ENCODE measurements around the gene STAT5A.
A peak's percentile ranks its signal among the peaks of the same experiment; 100 is the strongest.

The STAT5A gene

DNA sequence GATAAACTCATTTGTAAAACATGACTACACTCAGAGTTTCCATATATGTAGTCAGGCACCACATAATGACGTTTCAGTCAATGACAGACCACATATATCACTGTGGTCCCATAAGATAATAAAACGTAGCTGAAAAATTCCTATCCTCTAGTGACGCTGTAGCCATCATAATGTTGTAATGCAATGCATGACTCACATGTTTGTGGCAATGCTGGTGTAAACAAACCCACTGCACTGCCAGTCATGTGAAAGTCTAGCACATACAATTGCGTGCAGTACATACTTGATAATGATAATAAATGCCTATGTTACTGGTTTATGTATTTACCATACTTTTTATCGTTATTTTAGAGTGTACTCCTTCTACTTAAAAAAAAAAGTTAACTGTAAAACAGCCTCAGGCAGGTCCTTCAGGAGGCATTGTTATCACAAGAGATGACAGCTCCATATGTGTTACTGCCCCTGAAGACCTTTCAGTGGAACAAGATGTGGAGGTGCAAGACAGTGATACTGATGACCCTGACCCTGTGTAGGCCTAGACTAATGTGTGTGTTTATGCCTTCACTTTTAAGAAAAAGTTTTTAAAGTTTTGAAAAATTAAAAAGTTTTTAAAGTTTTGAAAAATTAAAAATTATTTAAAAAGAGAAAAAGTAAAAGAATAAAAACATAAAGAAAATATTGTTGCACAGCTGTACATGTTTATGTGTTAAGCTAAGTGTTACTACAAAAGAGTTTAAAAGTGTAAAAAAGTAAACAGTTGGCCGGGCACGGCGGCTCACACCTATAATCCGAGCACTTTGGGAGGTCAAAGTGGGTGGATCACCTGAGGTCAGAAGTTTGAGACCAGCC lies 21.2 kb upstream of the STAT5A start:
- DNase-seq = no peak
- intact Hi-C loops (cut with DNase I) = no loop called here

GRCh38 chr17:42268236-42268635 lies 20.1 kb upstream of the STAT5A start:
- intact Hi-C loops (cut with DNase I) = no loop called here
- no peak for DNase-seq

DNA sequence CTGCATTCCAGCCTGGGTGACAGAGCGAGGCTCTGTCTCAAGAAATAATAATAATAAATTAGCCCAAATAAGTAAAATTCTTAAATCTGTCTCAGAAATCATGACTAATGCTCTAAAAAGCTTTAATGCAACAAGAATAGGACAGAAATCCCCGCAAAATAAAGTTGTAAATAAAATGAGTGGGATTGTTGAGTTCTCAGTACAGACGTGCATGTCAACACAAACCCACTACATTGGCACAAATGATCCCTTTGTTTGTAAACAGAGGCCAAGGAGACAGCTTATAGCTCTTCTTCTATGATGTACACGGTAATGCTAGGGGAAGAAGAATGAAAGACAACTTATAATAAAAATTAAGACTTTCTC lies 18.1 kb upstream of the STAT5A start:
- no peak for DNase-seq
- intact Hi-C loops (cut with DNase I) = no loop called here

DNA sequence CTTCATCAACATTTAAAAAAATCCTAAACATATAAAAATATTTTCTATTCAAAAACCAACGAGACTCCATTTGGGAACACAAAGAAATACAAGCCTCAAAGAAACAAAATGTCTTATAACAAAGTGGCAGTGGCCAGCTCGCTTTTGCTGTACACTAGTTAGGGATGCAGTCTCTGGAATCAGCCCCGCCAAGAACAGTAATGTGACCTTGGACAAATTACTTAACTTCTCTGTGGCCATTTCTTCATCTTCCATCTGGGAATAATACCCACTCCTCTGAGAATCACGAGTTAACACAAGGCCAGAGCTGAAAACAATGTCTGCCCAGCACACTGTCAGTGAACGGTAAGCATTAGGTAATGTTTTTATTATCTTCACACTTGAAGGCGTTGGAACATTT lies 17.7 kb upstream of the STAT5A start:
- DNase-seq = no peak
- intact Hi-C loops (cut with DNase I) = no loop called here

DNA sequence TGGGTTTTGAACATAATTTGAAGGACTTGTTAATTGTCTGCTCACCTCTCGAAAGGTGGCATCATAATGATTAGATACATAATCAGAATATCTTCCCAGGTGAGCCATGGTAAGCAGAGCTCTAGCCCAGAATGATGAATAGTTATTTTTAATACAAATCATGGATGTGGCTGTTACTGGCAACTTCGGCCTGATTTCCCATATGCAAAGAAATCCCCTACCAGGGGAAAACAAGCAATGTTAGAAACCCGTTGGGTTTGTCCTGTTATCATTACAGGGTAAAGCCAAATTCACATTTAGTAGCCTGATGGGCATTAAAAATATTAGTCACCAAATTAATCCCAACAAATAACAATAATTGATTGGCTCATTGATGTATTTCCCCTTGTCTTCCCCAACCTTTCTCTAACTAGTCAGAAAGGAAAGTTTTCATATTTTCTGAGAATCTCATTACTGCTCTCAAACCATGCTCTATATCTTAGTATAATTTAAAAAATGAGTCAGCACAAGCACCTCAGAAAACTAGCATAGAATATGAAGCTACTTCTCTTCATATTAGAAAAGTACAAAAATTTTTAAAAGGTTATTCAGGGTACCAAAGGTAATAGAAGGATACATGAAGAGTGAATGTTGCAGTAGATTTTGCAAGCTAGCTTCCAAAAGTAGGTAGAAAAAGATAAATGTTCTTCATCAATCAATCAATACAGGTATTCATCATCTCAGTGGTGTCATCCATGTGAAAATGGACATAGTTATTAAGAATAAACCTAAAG lies 17.1 kb upstream of the STAT5A start:
- no peak for DNase-seq
- intact Hi-C loops (cut with DNase I) = no loop called here

DNA sequence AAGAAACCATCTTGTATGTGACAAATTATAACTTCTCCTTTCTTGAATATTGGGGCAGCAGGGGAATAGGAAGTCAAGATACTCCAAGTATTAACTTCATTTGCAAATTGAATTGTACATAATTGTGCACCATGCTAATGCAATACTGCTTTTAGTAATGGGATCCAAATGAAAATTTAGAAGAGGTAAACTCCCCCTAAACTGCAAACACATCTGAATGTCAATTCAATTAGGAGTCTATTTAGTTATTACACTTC lies 16.6 kb upstream of the STAT5A start:
- no peak for DNase-seq
- intact Hi-C loops (cut with DNase I) = no loop called here

DNA sequence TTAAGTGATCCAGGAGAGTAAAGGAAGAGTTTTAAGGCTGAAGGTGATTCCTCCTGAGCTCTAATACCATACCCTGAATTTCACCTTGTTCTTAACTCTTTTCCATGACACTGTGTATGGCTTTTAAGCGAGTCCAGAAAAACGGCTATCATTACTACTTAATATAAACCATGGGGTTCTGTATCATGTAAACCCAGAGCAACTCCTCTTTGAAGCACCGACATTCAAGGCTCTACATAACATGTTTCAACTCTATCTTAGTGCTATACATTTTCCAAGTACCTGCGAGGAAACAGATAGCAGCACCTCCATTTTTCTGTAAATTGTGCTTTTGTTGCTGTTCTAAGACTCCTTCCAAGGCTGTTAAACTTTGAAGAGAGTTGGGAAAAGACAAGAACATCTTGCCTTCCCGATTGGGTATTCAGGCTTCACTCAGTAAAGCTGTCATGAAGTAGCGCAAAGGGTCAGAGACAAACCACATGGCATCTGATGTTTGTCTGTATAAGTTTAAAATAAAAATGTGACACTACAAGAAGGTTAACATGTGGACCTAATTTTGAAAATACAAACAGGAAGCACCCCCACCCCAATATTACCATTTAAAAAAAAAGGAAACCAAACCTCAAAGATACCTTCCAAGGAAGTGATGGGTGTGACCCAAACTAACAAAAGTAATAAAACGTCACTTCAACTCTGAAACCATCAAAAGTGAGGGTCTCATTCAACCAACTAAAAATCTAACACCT lies 16.0 kb upstream of the STAT5A start:
- intact Hi-C loops (cut with DNase I) = no loop called here
- no peak for DNase-seq

DNA sequence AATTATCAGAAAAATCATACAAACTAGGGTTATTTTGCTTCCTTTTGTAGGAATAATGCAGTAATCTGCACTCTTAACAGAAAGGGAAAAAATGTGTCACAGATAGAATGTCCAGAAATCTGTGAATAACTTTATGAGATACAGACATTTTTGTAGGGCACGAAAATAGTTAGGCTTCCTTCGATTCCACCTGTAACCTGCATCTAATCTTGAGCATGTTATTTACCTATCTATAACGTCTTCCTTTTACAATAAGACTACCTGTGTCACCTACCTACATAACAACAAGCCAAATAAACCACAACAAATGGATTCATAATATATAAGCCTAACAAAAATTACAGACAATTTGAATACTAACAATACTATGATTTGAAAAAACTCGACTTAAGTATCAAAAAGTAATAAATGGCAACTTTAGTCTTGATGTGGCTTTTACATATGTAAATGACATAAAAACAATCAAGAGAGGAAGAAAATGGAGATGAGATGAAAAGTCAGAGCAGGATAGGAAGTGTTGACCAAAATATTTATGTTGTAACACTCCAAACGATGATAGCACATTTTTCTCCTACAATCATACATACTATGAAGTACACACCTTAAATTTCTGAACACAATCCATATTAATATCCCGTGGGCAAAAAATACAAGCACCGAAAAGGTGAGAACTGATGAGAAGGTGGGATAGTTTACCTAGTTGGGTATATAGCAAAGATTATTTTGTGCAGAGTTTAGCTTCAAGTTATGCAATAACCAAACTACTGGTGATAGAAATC lies 14.6 kb upstream of the STAT5A start:
- intact Hi-C loops (cut with DNase I) = no loop called here
- no peak for DNase-seq

DNA sequence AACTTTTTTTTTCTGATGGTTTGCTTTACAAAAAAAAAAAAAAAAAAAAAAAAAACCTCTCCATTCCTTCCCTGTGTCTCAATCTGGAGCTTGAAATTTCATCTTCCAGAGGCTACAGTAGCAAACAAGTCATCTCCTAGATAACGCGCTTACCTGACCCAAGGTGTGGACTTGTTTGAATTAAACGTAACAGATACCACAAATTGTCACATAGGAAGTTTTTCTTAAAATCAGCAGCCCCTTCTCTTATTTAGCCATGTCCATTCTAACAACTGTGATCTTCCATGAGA lies 14.1 kb upstream of the STAT5A start:
- DNase-seq = no peak
- intact Hi-C loops (cut with DNase I) = no loop called here

DNA sequence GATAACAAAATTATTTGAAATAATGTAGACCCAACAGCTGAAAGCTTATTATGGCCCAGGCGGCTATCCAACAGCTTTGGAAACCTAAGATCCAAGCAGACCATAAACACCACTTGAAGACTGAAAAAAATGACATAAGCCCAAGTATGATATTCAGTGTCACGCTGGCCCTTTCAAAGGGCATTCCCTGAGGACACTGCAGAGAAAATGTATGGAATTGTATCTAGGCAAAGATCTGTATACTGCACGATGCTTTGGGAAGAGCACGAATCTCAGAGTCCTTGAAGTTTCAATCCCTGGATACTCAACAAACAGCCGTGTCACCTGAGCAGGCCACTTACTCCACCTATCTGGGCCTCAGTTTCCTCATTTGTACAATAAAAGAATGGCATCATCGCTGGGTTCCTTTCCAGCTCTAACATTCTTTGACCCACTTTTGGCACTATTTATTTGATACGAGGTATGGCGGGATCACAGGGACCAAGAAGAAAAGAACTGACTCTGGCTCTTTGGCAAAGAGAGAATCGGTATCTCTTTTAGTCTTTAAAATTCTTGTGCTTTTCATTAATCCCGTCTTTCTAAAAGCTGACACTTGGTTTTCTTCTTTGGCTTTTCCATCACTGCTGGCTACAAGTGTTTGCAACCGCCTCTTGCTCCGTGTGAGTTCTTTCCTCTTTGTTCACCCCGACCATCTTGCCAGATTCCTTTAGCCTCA lies 13.3 kb upstream of the STAT5A start:
- intact Hi-C loops (cut with DNase I) = loop anchor here (5.0 kb wide), 1 partner anchor 93 kb away; the partner anchor contains the start of gene KCNH4
- DNase-seq = no peak

DNA sequence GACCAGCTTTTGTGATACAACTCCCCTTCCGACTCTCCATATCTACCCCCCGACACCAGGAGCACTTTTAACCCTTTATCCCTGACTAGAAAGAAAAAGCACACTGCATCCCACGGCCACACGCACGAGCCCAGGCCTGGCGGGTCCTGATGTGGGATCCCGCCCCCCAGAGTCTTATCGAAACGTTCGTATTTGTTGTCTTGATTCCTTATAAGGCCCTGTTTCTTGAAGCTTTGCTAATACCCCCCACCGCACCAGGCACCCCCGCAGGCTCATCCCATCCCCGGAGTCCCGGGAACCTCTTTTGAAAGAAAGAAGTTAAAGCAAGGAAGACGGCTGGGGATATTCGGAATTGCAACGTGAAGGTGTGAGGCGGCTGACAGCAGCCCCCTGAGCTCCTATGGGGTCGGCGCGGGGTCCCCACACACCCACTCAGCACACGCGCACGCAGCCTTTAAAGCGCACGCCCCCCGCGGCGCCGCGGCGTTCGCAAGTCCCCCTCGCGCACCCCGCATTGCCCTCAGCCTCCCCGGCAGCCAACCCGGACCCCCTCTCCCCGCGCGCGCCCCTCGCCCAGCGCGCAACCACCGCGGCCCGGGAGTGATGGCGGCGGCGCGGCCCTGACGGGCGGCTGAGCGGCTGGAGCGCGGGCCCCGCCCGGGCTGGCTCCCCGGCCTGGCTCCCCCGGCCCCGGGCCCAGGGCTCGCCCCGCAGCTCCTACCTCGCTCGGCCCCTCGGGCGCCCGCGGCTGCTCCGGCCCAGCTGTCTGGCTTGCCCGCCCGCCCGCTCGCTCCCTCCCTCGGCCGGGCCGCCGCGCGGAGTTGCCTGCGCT lies 12.6 kb upstream of the STAT5A start:
- intact Hi-C loops (cut with DNase I) = loop anchor here (5.0 kb wide), 1 partner anchor 93 kb away; the partner anchor contains the start of gene KCNH4
- DNase-seq = peak in 1 of 10 donors; percentile 81

DNA sequence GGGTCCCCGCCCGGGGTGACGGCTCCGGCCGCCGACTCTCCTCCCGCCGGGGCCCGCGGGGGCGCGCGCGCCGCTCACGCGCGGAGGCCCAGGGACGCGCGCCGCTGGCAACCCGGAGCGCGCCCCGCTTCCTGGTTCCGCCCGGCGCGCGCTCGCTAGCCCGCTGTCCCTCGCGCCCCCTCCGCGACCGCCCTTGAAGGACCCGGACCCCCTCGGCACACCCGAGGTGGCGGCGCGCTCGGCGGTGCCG lies 12.0 kb upstream of the STAT5A start, which contains the start of gene STAT5B:
STAT5B (minus strand) TSS at position 33 of the 250 bp plus-strand sequence. CDS start 44,264 bp downstream, outside the sequence.
- intact Hi-C loops (cut with DNase I) = loop anchor here (5.0 kb wide), 1 partner anchor 94 kb away; the partner anchor contains the start of gene KCNH4
- peak in 8 of 10 donors; percentile 46 to 95 (median 70) for DNase-seq

GRCh38 chr17:42276609-42277341 lies 11.5 kb upstream of the STAT5A start:
- intact Hi-C loops (cut with DNase I) = loop anchor here (5.0 kb wide), 1 partner anchor 94 kb away; the partner anchor contains the start of gene KCNH4
- DNase-seq = peak in 7 of 10 donors; percentile 41 to 93 (median 52)

GRCh38 chr17:42277342-42277712 lies 11.0 kb upstream of the STAT5A start:
- DNase-seq = no peak

GRCh38 chr17:42279776-42280630 lies 8.3 kb upstream of the STAT5A start:
- DNase-seq = peak in 1 of 10 donors; percentile 28

More at GRCh38 chr17:42277342-42277712, 11.0 kb upstream of the STAT5A start:
- intact Hi-C loops (cut with DNase I) = loop anchor here (5.0 kb wide), 1 partner anchor 95 kb away; the partner anchor contains the start of gene KCNH4

DNA sequence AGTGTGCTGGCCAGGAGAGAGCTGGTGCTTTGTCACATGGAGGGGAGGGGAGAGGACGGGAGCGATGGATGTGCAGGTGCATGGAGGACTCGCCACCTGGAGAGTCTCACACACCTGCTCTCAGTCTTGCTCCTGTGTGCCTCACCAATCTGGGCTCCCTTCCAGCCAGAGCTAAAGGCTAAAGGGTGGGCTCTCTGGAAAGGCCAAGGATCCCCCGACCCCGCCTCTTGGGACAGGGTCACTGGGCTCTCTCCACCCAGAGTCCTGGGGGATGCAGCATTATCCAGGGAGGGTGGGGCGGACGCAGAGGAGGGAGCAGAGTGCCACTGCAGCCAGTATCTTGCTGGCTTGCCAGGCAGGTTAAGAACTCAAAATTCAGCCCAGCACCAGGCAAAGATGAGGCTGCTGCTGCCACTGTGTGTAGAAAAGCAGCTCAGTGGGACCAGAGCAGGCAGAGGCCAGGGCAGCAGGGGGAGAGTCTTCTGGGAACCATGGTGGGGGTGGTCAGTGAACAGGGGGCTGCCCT lies 6.7 kb upstream of the STAT5A start:
- peak in 1 of 10 donors; percentile 61 for DNase-seq

More at GRCh38 chr17:42279776-42280630, 8.3 kb upstream of the STAT5A start:
- intact Hi-C loops (cut with DNase I) = loop anchor here (5.0 to 10.0 kb wide), 2 partner anchors 75 to 98 kb away; partner anchors contain the start of gene KCNH4

More for the DNA sequence above, 6.7 kb upstream of the STAT5A start:
- intact Hi-C loops (cut with DNase I) = loop anchor here (10.0 kb wide), 1 partner anchor 77 kb away; no protein-coding TSS in a partner anchor
